ENCODE data around the gene SAMD13. TPM values are rescaled to one million over a fixed set of nuclear protein-coding genes. Genes with fewer than 3 reads are reported as not detected.

Gene SAMD13
- total and polyA plus RNA-seq, 9 donors = 0.24 to 2.9 (median 0.63) TPM; not detected in 2

DNA sequence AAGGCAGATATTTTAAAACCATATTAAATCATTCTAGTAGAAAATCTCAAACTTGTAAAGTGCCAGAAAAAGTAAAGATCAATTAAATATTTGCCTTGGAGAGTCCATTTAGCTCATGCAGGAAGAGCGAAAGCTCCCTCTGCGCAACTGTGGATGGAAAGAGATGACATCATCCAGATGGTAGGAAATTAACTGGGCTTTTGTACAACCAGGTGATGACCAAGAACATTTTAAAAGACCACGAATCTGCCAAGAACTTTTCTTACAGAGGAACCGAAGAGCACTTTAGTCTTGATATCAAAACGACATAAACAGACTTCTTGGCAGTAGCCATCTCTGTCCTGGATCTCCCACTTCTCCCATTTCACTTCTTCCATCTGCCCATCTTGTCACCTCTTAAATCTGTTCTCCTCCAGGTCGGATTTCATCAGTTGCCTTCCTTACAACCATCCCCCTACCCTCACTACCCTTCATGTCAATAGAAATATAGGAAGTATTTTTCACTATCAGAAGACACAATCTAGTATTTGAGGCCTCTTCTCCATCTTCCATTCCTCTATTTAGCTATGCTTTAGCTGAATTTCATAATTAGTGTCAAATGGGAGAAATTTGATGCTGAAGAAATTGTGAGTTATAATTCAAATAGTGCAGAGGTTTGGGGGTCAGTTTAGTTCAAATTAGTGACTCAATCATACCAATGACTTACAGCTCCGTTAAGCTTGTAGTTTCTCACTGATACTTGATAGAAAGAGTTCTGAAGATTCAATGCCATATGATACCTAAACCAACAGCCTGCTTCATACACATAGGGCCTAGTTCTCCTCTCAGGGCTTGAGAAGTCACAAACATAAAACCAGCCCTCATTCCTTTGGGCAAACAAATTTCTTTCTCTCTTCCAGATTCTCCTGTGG lies 74.7 kb downstream of the SAMD13 start:
- no peak for DNase-seq
- WGBS, 3 donors = 65 to 81% (median 80%) methylated on average over 7 of the region's 7 CpGs
- H3K27me3 ChIP-seq = no peaks in the 10 kb centered on the region
- H3K4me3 ChIP-seq = no peak overlapping the region
- intact Hi-C loops (cut with DNase I) = no loop called here
- H3K36me3 ChIP-seq = no peaks in the 10 kb centered on the region
- H3K9me3 ChIP-seq = no peaks in the 10 kb centered on the region
- TF ChIP-seq, protein P1, sequence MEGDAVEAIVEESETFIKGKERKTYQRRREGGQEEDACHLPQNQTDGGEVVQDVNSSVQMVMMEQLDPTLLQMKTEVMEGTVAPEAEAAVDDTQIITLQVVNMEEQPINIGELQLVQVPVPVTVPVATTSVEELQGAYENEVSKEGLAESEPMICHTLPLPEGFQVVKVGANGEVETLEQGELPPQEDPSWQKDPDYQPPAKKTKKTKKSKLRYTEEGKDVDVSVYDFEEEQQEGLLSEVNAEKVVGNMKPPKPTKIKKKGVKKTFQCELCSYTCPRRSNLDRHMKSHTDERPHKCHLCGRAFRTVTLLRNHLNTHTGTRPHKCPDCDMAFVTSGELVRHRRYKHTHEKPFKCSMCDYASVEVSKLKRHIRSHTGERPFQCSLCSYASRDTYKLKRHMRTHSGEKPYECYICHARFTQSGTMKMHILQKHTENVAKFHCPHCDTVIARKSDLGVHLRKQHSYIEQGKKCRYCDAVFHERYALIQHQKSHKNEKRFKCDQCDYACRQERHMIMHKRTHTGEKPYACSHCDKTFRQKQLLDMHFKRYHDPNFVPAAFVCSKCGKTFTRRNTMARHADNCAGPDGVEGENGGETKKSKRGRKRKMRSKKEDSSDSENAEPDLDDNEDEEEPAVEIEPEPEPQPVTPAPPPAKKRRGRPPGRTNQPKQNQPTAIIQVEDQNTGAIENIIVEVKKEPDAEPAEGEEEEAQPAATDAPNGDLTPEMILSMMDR (IDR thresholded peaks at IDR 0.05) = no peak
- no peak for TF ChIP-seq EP300 (IDR thresholded peaks at IDR 0.05)
- no peak for TF ChIP-seq POLR2A (IDR thresholded peaks at IDR 0.05)
- H3K4me1 ChIP-seq (ENCODE audit: insufficient read depth) = no peaks in the 10 kb centered on the region
- no peak overlapping the region for H3K27ac ChIP-seq

GRCh38 chr1:84377480-84378095 lies 76.1 kb downstream of the SAMD13 start:
- TF ChIP-seq EP300 (IDR thresholded peaks at IDR 0.05) (no peak), POLR2A (IDR thresholded peaks at IDR 0.05) (no peak)
- TF ChIP-seq, protein P1 (IDR thresholded peaks at IDR 0.05) = no peak
- Histone ChIP-seq H3K4me3 (no peak overlapping the region), H3K4me1 (ENCODE audit: insufficient read depth) (no peaks in the 10 kb centered on the region), H3K27ac (no peak overlapping the region), H3K27me3 (no peaks in the 10 kb centered on the region), H3K9me3 (no peaks in the 10 kb centered on the region), H3K36me3 (no peaks in the 10 kb centered on the region)
- intact Hi-C loops (cut with DNase I) = no loop called here
- WGBS, 3 donors = 16 to 18% (median 17%) methylated on average over 3 of the region's 3 CpGs
- peak in 2 of 5 donors; percentile 16 to 27 for DNase-seq

GRCh38 chr1:84379138-84379916 lies 77.8 kb downstream of the SAMD13 start:
- Histone ChIP-seq H3K4me1 (ENCODE audit: insufficient read depth) (no peaks in the 10 kb centered on the region), H3K27me3 (no peaks in the 10 kb centered on the region), H3K9me3 (no peaks in the 10 kb centered on the region), H3K4me3 (no peak overlapping the region), H3K36me3 (no peaks in the 10 kb centered on the region), H3K27ac (no peak overlapping the region)
- 84 to 89% (median 85%) methylated on average over 4 of the region's 4 CpGs for WGBS, 3 donors
- intact Hi-C loops (cut with DNase I) = no loop called here
- no peak for DNase-seq
- TF ChIP-seq EP300 (IDR thresholded peaks at IDR 0.05) (no peak), POLR2A (IDR thresholded peaks at IDR 0.05) (no peak)
- TF ChIP-seq, protein P1 (IDR thresholded peaks at IDR 0.05) = no peak

DNA sequence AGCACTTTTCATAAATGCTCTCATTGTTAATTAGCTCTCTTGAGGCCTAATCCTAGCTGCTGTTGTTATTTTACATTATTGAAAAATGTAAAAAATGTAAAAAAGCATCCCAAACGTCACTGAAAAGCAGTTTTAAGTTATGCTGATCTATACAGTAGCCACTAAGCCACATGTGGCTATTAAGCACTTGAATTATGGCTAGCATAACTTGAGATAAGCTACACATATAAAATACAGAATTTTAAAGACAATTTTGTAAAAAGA lies 78.3 kb downstream of the SAMD13 start:
- Histone ChIP-seq H3K36me3 (no peaks in the 10 kb centered on the region), H3K27me3 (no peaks in the 10 kb centered on the region), H3K9me3 (no peaks in the 10 kb centered on the region), H3K27ac (no peak overlapping the region), H3K4me3 (no peak overlapping the region), H3K4me1 (ENCODE audit: insufficient read depth) (no peaks in the 10 kb centered on the region)
- TF ChIP-seq EP300 (IDR thresholded peaks at IDR 0.05) = no peak
- TF ChIP-seq, protein P1 (IDR thresholded peaks at IDR 0.05) = no peak
- TF ChIP-seq POLR2A (IDR thresholded peaks at IDR 0.05) = no peak
- intact Hi-C loops (cut with DNase I) = no loop called here
- WGBS, 3 donors = 35 to 53% (median 49%) methylated on average over 1 of the region's 1 CpG
- no peak for DNase-seq
